Measurements from ENCODE around the gene PLAC9.

DNA sequence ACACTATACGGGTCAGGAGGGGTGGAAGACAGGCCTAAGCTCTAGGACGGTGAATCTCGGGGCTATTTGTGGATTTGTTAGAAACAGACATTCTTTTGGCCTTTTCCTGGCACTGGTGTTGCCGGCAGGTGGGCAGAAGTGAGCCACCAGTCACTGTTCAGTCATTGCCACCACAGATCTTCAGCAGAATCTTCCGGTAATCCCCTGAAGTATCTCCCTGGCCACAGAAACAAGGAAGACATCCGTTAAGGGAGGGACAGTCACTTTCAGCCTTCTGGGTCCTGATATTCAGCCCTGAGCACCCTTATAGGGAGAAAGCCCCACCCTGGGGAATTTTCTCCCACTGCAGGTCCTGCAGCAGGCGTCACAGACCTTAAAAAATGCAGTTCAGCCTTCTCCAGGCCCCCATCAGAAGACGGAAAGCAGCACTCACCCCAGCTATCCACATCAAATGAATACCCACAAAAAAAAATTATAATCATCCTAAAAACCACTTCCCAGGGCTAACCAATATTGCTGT, 23.2 kb downstream of the PLAC9 start:
- no peak for TF ChIP-seq CTCF (IDR thresholded peaks at IDR 0.05)
- no peak for TF ChIP-seq EZH2 (IDR thresholded peaks at IDR 0.05)
- no peak for TF ChIP-seq EZH2phosphoT487 (IDR thresholded peaks at IDR 0.05)

Measured in neural progenitor cell (in vitro differentiated cells).